AG04450 (cell line): ENCODE measurements around the gene TTK. TPM values are rescaled to one million over a fixed set of nuclear protein-coding genes. Genes with fewer than 3 reads are reported as not detected.

ENCODE experiments used
- CTCF ChIA-PET: fragments of 300-600, 350-600 bp; formaldehyde crosslinking; extraction: SDS; loops from one replicate; lab custom pipeline; 2022; ENCODE audit warnings: antibody characterized with exemption, inconsistent platforms; lab: Charles Lee
- POLR2A ChIA-PET: fragments of 350-600 bp; formaldehyde crosslinking; extraction: SDS; loops from one replicate; lab custom pipeline; 2021; ENCODE audit warnings: antibody characterized with exemption, inconsistent platforms; lab: Yijun Ruan, JAX
- DNase-seq: peaks from one replicate; pipeline ENCODE4 v3.0.0-alpha.2; 2011; ENCODE audit warnings: low read depth, low spot score
- H3K27ac ChIP-seq: one replicate; pipeline ENCODE4 v1.5.1; 2012; ENCODE audit warnings: low read depth, low read length, control low read depth
- H3K27me3 ChIP-seq: one replicate; pipeline ENCODE4 v1.6.0; 2012; ENCODE audit warnings: low read length; ENCODE audit not compliant: control insufficient read depth, insufficient read depth
- H3K4me3 ChIP-seq: 2 replicates; pipeline ENCODE4 v1.5.1; 2011; ENCODE audit warnings: mild to moderate bottlenecking, low read depth, low read length, control low read depth
- H3K9me3 ChIP-seq: 2 replicates; pipeline ENCODE4 v1.5.1; 2012; ENCODE audit warnings: low read length; ENCODE audit not compliant: control insufficient read depth, insufficient read depth
- CTCF ChIP-seq: IDR thresholded peaks from 2 replicates; pipeline ENCODE4 v1.5.1; 2011; ENCODE audit warnings: low read depth, low read length, control low read depth, inconsistent platforms
- polyA plus RNA-seq: library from polyadenylated mRNA; depleted of rRNA; stranded (reverse); fragments of >200 nt; gene quantifications from 2 replicates; pipeline ENCODE4 v1.2.3, GENCODE V29; 2011

TTK gene
- polyA plus RNA-seq, 1 experiment: 8.0 TPM

- POLR2A ChIA-PET: no interaction called here
- no peak for DNase-seq
- H3K27ac ChIP-seq: no peak overlapping the region
- TF ChIP-seq CTCF: no peak
- CTCF ChIA-PET: interaction anchor here (2.7 kb wide), 1 partner anchor 56 kb away, joined by 14 read pairs; no protein-coding TSS in a partner anchor
- H3K27me3 ChIP-seq: no peaks in the 10 kb centered on the region
- H3K9me3 ChIP-seq: no peaks in the 10 kb centered on the region
- H3K4me3 ChIP-seq: peak overlapping the region; percentile 80
Measured at GRCh38 chr6:80005406-80005805, 957 bp downstream of the TTK start.

- Histone ChIP-seq H3K9me3 (no peaks in the 10 kb centered on the region), H3K4me3 (no peak overlapping the region), H3K27me3 (no peaks in the 10 kb centered on the region), H3K27ac (no peak overlapping the region)
- DNase-seq: no peak
- POLR2A ChIA-PET: no interaction called here
- CTCF ChIA-PET: interaction anchor here (2.7 kb wide), 1 partner anchor 57 kb away, joined by 14 read pairs; no protein-coding TSS in a partner anchor
- no peak for TF ChIP-seq CTCF
Measured at GRCh38 chr6:80006541-80006940, 2.1 kb downstream of the TTK start.

- POLR2A ChIA-PET: no interaction called here
- no peak for DNase-seq
- no peak overlapping the region for H3K27ac ChIP-seq
- CTCF ChIA-PET: interaction anchor here (0.6 to 1.1 kb wide), 3 partner anchors 61 to 84 kb away, joined by 3 to 9 read pairs (median 5); no protein-coding TSS in a partner anchor
- H3K4me3 ChIP-seq: no peak overlapping the region
- no peaks in the 10 kb centered on the region for H3K27me3 ChIP-seq
- no peak for TF ChIP-seq CTCF
- H3K9me3 ChIP-seq: no peaks in the 10 kb centered on the region
Measured at GRCh38 chr6:80009531-80009930, 5.1 kb downstream of the TTK start.

GRCh38 chr6:80010288-80010687, 5.8 kb downstream of the TTK start:
- no peak for DNase-seq
- H3K27me3 ChIP-seq: no peaks in the 10 kb centered on the region
- no peak overlapping the region for H3K4me3 ChIP-seq
- ChIA-PET CTCF (interaction anchor here (0.8 to 1.1 kb wide), 2 partner anchors 62 to 83 kb away, joined by 3 to 5 read pairs; no protein-coding TSS in a partner anchor), POLR2A (no interaction called here)
- H3K27ac ChIP-seq: no peak overlapping the region
- TF ChIP-seq CTCF: no peak
- no peaks in the 10 kb centered on the region for H3K9me3 ChIP-seq

GRCh38 chr6:80015839-80016435, 11.5 kb downstream of the TTK start:
- Histone ChIP-seq H3K4me3 (no peak overlapping the region), H3K27ac (no peak overlapping the region), H3K27me3 (no peaks in the 10 kb centered on the region), H3K9me3 (no peaks in the 10 kb centered on the region)
- CTCF ChIA-PET: no interaction called here
- no peak for TF ChIP-seq CTCF
- no peak for DNase-seq
- POLR2A ChIA-PET: no interaction called here
